HG03442 (cell line): ENCODE results near the gene SERPINA9.

Experiments
- ATAC-seq: cut with Tn5 transposase; IDR thresholded peaks from one replicate; pipeline ENCODE4 v1.9.1; 2021; ENCODE audit warnings: mild to moderate bottlenecking, moderate library complexity; ENCODE audit not compliant: unreplicated experiment

SERPINA9 gene

DNA sequence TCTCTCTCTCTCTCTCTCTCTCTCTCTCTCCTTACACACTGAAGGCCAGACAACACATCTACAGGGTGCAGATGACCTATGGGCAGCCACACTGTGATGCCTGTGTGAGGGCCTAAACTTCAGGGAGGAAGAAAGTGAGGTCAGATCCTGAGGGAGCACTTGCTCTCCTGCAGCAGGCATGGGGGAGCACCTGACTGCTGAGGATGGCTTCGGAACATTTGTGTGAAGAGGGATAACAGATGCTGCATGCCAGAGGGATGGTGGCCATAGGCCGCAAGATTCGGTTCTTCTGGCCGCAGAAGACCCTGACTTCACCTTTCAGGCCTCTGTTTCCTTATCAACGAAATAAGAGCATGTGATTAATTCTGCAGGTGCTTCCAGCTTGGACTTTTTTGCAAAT is 11.7 kb downstream of the SERPINA9 start:
- ATAC-seq: no peak

DNA sequence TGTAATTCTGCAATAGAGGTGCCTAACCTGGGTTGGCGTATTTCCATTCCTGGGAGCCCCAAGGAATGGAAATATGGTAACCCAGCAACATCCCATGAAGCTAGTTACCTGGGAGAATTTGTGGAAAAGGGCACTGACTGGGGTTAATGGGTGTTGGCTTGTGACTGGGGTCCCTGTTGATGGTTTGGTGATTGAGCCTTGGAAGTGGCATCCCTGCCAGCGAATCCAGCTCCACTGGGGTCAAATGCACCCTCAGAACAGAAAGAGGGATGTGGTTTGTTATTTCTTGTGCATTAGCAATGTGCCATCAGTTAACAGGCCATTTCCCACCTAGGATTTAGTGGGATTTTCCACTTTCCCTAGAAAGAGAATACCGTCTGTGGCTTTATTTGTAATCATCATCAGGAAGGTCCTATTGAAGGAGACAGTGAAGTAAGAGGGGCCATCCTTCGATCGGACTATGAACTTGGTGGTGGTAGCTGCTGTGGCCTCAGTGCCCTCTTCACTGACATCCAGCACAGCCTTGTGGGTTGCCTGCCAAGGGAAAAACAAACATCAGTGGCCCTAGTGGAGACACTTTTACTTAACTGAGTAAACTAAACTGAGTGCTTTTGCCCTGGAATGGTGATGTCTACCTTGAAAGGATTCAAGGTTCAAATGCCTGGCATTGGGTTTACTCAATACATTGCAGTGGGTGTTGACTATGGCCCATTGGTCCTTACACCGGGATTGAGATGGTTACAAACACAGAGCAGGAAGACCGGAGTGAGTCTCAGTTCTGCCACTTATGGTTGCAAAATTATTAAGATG is 13.0 kb downstream of the SERPINA9 start:
- ATAC-seq: no peak

DNA sequence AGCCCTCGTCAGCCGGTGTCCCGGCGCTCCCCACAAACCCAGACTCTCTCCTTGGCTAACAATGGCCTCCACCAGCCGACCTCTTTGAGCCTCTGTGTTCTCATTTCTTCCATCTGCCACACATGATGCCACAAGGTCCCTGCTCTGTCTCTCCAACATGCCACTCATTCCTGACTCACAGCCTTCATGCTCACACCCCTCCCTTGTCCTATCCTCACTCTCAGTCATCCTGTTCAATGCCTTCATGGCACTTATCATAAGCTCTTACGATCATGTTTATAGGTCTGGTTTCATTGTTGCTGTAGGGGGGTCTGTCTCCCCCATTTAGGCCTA is 13.8 kb downstream of the SERPINA9 start:
- no peak for ATAC-seq

DNA sequence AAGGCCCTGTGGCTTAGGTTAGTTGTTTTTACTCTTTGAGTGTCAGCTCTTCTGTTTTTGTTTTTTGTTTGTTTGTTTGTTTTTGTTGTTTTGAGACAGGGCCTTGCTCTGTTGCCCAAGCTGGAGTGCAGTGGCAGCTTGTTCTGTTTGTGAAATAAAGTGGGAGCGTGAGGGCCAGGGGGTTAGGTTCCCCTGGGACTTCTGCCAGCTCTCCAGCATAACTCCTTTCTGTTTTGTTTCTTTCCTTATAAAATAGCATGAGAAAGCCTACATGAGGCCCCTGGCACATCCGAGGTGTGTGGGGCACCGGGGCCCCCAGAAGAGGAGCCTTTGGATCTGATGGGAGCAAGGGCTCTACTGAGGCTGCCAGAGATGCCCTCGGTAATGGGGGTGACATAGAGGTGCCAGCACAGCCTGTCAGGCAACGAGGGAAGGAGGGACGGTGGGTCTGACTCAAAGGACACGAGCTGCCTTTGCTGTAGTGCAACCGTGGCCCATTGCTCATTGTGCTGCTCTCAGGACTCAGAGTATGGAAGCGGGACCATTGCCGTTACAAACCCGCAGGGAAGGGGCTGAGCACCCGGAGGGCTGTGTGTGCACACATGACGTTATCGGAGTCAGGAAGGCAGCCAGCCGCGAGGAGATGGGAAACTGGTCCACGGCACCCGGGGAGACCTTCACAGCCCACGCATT is 14.3 kb downstream of the SERPINA9 start:
- ATAC-seq: no peak

DNA sequence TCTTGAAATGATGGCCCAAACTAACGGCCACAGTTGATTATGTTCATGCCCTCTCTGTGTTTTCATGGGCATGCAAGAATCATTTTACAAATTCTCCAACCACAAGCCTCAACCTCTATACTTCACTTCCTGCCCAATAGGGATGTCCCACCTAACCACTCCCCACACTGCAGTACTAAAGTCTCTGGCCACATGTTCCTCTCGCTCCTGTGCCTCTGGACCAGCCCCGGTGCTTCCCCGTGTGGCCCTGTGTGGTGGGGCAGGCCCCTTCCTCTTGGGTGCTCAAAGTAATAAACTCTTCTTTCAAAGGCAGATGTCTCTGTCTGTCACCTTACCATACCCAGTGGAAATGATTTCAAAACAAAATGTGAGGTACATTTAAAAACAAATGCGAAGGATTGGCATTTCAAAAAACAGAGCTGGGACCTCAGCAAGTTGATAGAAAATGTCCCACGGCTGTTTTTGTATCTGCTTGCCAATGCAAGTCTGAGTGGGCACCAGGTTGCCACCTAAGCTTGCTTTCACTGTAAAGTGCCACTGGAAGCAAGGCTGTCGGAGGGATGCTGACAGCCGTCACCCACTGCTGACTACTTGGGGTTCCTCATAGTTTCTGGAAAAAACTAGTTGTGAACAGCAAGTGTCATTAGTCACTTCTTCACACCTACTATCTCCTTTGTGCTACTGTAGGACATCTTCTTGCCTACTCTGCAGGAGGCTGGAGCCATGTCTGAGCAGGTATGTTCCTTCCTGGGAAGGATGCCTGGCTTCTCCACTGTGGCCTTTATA is 15.2 kb downstream of the SERPINA9 start:
- no peak for ATAC-seq

DNA sequence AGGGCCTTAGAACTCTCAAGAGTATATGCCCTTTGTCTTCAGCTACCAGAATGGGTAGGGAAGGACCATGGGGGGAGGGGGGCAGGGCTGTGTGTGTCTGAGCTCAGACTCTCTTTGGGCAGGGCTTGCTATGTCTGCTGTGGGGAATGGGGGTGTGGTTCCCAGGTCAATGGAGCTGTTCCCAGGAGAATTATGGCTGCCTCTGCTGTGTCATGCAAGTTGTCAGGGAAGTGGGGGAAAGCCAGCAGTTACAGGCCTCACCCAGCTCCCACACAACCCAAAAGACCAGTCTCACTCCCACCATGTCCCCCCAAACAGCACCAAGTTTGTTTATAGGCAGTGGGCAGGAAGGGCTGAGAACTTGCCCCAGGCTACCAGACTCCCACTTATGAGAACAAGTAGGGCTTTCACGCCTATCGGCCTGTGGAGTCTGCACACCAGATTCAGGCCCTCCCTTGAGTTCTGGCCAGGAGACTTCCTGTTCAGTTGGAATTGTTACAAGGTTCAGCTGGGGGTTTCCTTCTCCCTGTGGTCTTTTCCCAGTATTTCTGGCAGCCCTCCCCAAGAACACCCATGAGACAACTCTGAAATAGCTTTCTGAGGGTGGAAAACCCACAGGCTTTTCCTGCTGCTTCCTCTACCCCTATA is 17.3 kb downstream of the SERPINA9 start:
- no peak for ATAC-seq

DNA sequence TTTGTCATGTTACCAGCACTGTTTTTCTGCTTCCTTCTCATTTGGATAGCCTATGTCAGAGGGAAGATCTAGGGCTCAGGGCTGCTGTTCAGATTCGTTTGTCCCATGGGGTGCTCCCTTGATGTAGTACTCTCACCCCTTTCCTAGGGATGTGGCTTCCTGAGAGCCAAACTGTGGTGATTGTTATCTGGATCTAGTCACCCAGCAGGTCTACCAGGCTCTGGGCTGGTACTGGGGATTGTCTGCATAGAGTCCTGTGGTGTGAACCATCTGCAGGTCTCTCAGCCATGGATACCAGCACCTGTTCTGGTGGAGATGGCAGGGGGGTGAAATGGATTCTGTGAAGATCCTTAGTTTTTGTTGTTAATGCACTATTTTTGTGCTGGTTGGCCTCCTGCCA is 17.9 kb downstream of the SERPINA9 start:
- ATAC-seq: no peak

DNA sequence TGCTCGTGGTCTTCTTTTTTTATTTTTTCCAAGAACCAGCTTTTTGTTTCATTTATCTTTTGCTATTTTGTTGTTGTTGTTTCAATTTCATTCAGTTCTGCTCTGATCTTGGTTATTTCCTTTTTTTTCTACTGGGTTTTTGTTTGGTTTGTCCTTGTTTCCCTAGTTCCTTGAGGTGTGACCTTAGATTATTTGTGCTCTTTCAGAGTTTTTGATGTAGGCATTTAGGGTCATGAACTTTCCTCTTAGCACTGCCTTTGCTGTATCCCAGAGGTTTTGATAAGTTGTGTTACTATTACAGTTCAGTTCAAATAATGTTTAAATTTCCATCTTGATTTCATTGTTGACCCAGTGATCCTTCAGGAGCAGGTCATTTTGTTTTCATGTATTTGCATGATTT is 20.1 kb downstream of the SERPINA9 start:
- no peak for ATAC-seq

DNA sequence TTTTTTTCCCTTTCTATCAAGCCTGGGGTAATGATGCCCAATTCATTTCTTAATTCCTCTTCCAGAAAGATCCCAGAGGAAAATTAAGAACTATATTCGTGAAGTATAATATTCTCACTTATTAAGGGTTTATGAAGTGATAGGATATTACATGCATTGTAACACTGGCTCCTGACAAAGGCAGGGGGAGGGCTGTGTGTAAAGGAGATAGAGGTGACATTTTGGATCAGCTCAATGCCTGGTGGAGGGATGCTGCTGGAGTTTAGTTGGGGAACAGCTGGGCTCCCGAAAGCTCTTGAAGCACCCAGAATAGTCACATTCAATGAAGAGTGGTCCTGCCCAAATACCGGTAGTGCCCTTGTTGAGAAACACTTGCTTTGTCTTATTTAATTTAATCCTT is 24.2 kb downstream of the SERPINA9 start:
- no peak for ATAC-seq

DNA sequence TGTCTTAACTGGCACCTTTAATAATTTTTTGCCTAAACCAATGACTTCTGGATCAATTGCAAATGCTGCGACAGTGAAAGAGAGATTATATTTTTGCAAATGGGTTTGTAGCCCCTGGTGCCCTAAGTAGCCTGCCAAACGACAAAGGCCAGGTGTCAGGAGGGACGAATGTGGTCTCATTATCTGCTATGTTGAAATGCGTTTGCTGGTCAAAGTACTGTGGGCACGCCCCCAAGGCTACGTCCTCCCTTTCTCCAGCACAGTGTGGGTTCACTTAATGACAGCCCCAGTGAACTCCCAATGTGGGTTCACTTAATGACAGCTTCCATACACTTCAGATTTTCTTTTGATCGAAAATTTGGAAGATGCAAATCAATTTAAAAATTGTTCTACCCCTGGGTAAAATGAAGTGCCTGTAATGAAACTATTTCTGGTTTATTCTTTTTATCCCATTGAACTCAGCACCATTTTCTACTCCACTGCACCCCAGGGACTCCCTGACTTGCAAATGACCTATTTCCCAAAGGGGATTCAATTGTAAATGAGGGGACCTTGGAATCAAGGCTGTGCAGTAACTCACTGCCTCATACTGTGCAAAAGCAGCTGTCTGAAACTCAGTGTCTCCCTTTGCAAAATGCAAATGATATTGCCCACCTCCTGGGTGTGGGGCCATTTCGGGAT is 24.8 kb downstream of the SERPINA9 start:
- no peak for ATAC-seq

DNA sequence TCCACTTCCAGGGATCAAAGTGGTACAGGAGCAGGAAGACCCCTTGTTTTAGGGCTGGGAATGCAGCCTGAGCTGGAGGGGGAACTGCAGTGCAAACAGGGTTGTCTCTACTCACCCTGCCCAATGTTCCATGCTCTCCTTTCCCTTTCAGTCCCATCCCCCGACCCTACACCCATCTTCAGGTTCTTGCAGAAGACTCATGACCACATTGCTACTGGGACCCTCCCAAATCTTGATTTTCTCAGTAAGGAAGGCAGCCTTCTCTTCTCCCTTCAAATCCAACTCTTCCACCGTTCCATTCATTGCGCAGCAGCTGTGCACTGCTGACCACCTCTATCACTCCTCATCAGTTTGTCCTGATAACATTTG is 25.3 kb downstream of the SERPINA9 start:
- no peak for ATAC-seq

DNA sequence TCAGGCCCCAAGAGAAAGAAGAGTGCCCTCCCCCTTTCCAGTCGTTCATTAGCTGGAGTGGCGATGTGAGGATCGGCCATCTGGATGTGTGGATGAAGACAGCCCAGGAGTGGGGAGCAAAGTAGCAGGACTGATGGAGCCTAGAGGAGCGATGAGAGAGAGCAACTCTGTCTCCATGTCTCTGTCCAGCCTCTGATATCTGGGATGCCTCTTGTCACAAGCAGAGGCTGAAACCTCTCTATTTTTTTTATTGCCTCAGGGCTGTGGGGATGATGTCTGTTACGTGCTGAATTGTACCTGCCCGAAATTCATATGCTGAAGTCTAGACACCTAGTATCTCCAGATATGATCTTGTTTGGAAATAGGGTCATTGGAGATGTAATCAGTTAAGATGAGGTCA is 26.1 kb downstream of the SERPINA9 start:
- ATAC-seq: no peak

DNA sequence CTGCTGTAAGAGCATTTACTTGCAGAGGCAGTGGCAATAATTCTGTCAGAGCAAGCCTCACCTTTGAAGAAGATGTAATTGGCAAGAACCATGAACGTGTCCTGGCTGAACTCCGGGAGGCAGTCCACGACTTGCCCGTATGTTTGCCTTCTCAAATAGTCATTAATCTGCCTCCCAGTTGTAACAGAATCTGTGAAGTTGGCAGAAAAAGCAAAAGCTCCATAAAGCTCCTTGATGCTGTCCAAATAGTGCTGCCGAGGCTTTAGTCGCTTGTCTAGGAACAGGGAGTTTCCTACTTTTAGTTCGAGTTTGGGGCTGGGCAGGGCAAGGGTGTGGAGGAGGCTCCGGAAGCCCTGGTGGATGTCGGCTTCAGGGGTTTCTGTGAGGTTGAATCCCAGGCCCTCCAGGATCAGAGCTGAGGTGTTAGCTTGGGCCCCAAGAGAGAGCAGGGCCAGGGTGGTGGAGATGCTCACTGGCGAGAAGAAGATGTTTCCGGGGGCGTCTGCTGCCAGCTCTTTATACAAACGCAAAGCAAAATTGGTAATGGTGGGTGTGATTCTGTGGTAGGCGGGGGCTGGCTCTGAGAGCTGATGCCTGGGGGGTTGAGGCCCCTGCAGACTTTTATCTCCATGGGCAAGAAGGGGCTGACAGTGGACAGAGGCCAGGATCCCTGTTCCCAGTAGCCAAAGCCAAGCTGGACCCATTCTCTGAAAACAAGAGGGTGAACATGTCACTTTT is 27.8 kb downstream of the SERPINA9 start:
- no peak for ATAC-seq

DNA sequence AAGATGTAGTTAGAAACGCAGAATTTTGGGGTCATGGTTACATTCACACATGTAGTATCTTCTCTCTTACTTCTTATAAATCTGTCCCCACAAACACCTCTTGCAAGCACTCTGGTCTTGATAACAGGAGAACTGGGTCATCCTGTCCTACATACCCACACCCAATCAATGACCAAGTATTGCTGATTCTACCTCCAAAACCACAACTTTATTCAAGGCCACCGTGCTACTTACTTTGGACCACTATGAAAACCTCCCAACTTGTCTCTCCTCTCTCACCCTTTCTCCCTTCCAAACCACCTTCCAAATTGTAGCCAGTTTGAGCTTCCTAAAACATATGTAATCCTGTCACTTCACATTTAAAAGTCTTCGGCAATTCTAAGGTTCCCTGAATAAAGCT is 28.8 kb downstream of the SERPINA9 start:
- ATAC-seq: no peak

DNA sequence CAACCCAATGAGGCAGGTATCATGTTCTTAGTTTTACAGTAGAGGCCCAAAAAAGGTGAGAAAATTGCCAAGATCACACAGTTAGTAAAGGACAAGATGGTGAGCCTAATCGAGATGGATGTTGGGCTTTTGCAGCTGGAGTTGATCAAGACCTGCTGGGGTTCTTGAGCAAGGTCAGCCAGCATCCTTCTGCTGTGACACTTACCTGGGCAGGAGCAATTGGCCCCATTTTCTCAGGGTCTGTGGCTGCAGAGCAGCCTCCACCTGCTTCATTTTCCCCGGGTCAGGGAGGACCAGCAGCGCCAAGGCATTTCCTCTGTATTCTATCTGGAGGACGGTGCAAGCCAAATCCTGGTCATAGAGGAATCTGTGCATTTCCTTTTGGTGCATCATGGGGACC is 29.9 kb downstream of the SERPINA9 start:
- no peak for ATAC-seq

DNA sequence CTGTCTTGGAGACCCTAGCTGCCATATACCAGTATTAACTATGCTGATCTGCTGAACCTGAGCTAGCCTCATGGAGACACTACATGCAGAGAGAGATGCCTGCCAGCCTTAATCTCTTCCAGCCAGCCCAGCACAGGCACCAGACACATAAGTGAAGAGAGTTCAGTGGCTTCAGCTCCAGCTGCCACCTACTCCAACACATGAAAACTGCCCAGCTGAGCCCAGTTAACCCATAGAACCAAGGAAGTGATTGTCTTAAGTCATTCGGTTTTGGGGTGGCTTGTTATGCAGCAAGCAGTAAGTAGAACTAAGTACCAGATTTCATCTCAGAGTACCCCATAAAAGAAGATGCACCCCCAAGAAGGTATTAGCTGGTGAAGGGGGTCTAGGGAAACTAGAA is 31.0 kb downstream of the SERPINA9 start:
- ATAC-seq: no peak

DNA sequence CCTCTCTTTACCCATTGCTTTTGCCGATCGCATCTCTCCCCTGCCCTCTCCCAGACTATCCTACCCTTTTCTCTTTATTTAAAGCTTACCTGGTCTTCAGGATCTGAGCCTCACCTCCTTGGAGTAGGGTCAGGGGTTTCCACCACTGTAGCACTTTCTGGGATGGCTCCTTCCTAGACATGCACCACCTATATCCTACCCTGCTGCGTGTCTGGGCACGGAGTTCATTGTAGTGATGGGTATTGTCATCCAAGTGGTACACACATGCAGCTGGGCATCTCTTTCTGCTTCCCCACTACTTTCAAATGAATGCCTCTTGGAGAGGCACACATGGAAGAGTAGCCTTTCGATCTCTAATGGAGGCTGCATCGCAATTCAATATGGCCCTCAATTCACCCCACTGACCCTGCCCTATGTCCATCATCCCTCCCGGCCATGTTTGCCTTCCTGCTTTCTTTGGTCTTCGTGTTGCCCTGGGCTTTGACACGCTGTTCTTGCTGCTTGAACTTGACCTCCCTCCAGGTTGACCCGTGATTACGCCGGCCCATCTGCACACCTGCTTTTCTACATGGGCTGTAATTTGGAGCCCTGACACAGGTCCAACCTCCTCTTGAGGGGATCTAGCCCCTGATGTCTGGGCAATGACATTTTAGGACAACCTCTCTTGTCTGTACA is 34.3 kb downstream of the SERPINA9 start:
- ATAC-seq: no peak

DNA sequence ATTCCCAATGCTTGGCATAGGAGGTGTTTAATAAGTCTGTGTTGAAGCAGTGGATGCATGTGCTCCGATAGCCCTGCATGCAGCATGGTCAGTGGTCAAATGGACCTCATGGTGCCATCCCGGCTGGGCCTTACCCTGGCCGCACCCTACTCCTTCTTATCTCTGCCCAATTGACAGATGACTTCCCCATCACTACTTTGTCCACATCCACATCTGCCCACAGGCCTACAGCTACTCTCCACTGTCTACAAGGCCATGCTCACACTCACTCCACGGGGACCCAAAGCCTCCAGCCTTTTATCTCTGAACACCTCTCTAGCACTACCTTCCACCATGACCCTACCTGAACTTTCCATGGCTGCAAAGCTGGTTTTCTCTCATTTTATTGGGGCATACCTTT is 34.9 kb downstream of the SERPINA9 start:
- no peak for ATAC-seq

DNA sequence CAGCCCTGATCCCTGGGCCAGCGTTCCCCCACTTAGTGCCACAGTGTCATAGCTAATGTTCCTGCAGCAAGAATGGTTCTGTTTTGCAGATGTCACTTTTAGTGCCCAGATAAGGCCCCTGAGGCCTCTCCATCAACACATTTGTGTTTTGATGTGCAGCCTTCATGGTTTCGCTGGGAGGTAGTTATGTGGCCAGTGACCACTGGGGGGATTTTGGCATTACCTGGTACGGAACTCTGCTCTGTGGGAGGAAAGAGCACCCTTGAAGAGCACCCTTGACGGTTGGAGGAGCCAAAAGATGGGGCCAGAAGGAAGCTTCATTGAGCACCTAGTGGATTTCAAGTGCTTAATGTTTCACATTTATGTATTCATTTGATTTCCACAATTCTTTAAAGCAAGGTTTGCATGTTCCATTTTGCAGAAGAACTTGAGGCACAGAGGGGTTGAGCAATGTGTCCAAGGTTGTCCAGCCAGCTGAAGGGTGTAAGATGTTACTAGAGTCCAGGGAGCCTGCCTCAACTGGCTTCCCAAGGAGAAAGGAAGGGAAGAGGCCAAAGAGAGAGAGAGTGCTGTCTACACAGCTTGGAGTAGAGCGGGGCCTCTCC is 36.4 kb downstream of the SERPINA9 start:
- no peak for ATAC-seq
